Measurements from ENCODE around the gene MLLT10.

MLLT10 gene

GRCh38 chr10:21505711-21506278 is 28.2 kb upstream of the MLLT10 start:
- no peak overlapping the region for H3K27ac ChIP-seq (ENCODE audit: low read length)
- H3K4me1 ChIP-seq (ENCODE audit: insufficient read depth, low read length): peaks cover 50% of the 10 kb centered on the region
- H3K27me3 ChIP-seq (ENCODE audit: insufficient read depth, low read length): peaks cover 42% of the 10 kb centered on the region
- no peaks in the 10 kb centered on the region for H3K9me3 ChIP-seq (ENCODE audit: insufficient read depth, low read depth, low read length)
- H3K4me3 ChIP-seq (ENCODE audit: low read length): peak overlapping the region; percentile 67; the same call in 1 of the 2 replicates
- no peaks in the 10 kb centered on the region for H3K36me3 ChIP-seq (ENCODE audit: insufficient read depth, low read depth, low read length)
- peak overlapping the region; percentile 14; the same call in 1 of the 2 replicates for H3K9ac ChIP-seq (ENCODE audit: low read depth, low read length)

- H3K9ac ChIP-seq (ENCODE audit: low read depth, low read length): peak overlapping the region; percentile 14; the same call in 1 of the 2 replicates
- no peak overlapping the region for H3K27ac ChIP-seq (ENCODE audit: low read length)
- H3K36me3 ChIP-seq (ENCODE audit: insufficient read depth, low read depth, low read length): no peaks in the 10 kb centered on the region
- H3K4me1 ChIP-seq (ENCODE audit: insufficient read depth, low read length): peaks cover 50% of the 10 kb centered on the region
- H3K27me3 ChIP-seq (ENCODE audit: insufficient read depth, low read length): peaks cover 40% of the 10 kb centered on the region
- peak overlapping the region; percentile 67 for H3K4me3 ChIP-seq (ENCODE audit: low read length)
- no peaks in the 10 kb centered on the region for H3K9me3 ChIP-seq (ENCODE audit: insufficient read depth, low read depth, low read length)
These were observed 27.7 kb upstream of the MLLT10 start for GRCh38 chr10:21506351-21506750.

GRCh38 chr10:21507150-21507549 is 26.9 kb upstream of the MLLT10 start:
- H3K4me3 ChIP-seq (ENCODE audit: low read length): peak overlapping the region; percentile 67
- H3K9me3 ChIP-seq (ENCODE audit: insufficient read depth, low read depth, low read length): no peaks in the 10 kb centered on the region
- peak overlapping the region; percentile 72; the same call in 1 of the 2 replicates for H3K9ac ChIP-seq (ENCODE audit: low read depth, low read length)
- H3K4me1 ChIP-seq (ENCODE audit: insufficient read depth, low read length): peaks cover 50% of the 10 kb centered on the region
- H3K36me3 ChIP-seq (ENCODE audit: insufficient read depth, low read depth, low read length): no peaks in the 10 kb centered on the region
- H3K27ac ChIP-seq (ENCODE audit: low read length): no peak overlapping the region
- H3K27me3 ChIP-seq (ENCODE audit: insufficient read depth, low read length): peaks cover 39% of the 10 kb centered on the region

GRCh38 chr10:21508706-21509331 is 25.2 kb upstream of the MLLT10 start:
- H3K4me3 ChIP-seq (ENCODE audit: low read length): peak overlapping the region; percentile 67
- H3K27ac ChIP-seq (ENCODE audit: low read length): peak overlapping the region; percentile 64
- H3K36me3 ChIP-seq (ENCODE audit: insufficient read depth, low read depth, low read length): no peaks in the 10 kb centered on the region
- H3K4me1 ChIP-seq (ENCODE audit: insufficient read depth, low read length): peaks cover 58% of the 10 kb centered on the region
- no peaks in the 10 kb centered on the region for H3K9me3 ChIP-seq (ENCODE audit: insufficient read depth, low read depth, low read length)
- peak overlapping the region; percentile 72 for H3K9ac ChIP-seq (ENCODE audit: low read depth, low read length)
- H3K27me3 ChIP-seq (ENCODE audit: insufficient read depth, low read length): peaks cover 31% of the 10 kb centered on the region

GRCh38 chr10:21509341-21510240 is 24.4 kb upstream of the MLLT10 start:
- peak overlapping the region; percentile 64 for H3K27ac ChIP-seq (ENCODE audit: low read length)
- H3K4me1 ChIP-seq (ENCODE audit: insufficient read depth, low read length): peaks cover 63% of the 10 kb centered on the region
- no peaks in the 10 kb centered on the region for H3K9me3 ChIP-seq (ENCODE audit: insufficient read depth, low read depth, low read length)
- peak overlapping the region; percentile 72; the same call in 1 of the 2 replicates for H3K9ac ChIP-seq (ENCODE audit: low read depth, low read length)
- peak overlapping the region; percentile 67 for H3K4me3 ChIP-seq (ENCODE audit: low read length)
- no peaks in the 10 kb centered on the region for H3K36me3 ChIP-seq (ENCODE audit: insufficient read depth, low read depth, low read length)
- H3K27me3 ChIP-seq (ENCODE audit: insufficient read depth, low read length): peaks cover 36% of the 10 kb centered on the region

GRCh38 chr10:21510241-21511094 is 23.6 kb upstream of the MLLT10 start:
- peaks cover 38% of the 10 kb centered on the region for H3K27me3 ChIP-seq (ENCODE audit: insufficient read depth, low read length)
- peak overlapping the region; percentile 72 for H3K9ac ChIP-seq (ENCODE audit: low read depth, low read length)
- H3K27ac ChIP-seq (ENCODE audit: low read length): peak overlapping the region; percentile 64
- H3K9me3 ChIP-seq (ENCODE audit: insufficient read depth, low read depth, low read length): no peaks in the 10 kb centered on the region
- H3K36me3 ChIP-seq (ENCODE audit: insufficient read depth, low read depth, low read length): no peaks in the 10 kb centered on the region
- H3K4me1 ChIP-seq (ENCODE audit: insufficient read depth, low read length): peaks cover 68% of the 10 kb centered on the region
- peak overlapping the region; percentile 67 for H3K4me3 ChIP-seq (ENCODE audit: low read length)

- peak overlapping the region; percentile 9 for H3K27ac ChIP-seq (ENCODE audit: low read length)
- peaks cover 36% of the 10 kb centered on the region for H3K27me3 ChIP-seq (ENCODE audit: insufficient read depth, low read length)
- H3K4me3 ChIP-seq (ENCODE audit: low read length): peak overlapping the region; percentile 67
- H3K4me1 ChIP-seq (ENCODE audit: insufficient read depth, low read length): peaks cover 65% of the 10 kb centered on the region
- peak overlapping the region; percentile 72 for H3K9ac ChIP-seq (ENCODE audit: low read depth, low read length)
- no peaks in the 10 kb centered on the region for H3K9me3 ChIP-seq (ENCODE audit: insufficient read depth, low read depth, low read length)
- no peaks in the 10 kb centered on the region for H3K36me3 ChIP-seq (ENCODE audit: insufficient read depth, low read depth, low read length)
These were observed 22.9 kb upstream of the MLLT10 start for GRCh38 chr10:21511095-21511570.

- Histone ChIP-seq H3K36me3 (ENCODE audit: insufficient read depth, low read depth, low read length) (no peaks in the 10 kb centered on the region), H3K4me3 (ENCODE audit: low read length) (peak overlapping the region; percentile 67), H3K9ac (ENCODE audit: low read depth, low read length) (peak overlapping the region; percentile 72), H3K9me3 (ENCODE audit: insufficient read depth, low read depth, low read length) (no peaks in the 10 kb centered on the region), H3K27me3 (ENCODE audit: insufficient read depth, low read length) (peaks cover 27% of the 10 kb centered on the region; the same call in 1 of the 2 replicates), H3K4me1 (ENCODE audit: insufficient read depth, low read length) (peaks cover 58% of the 10 kb centered on the region), H3K27ac (ENCODE audit: low read length) (no peak overlapping the region)
These were observed 22.0 kb upstream of the MLLT10 start for GRCh38 chr10:21511946-21512572.

GRCh38 chr10:21512573-21513404 is 21.2 kb upstream of the MLLT10 start:
- Histone ChIP-seq H3K27me3 (ENCODE audit: insufficient read depth, low read length) (peaks cover 24% of the 10 kb centered on the region; the same call in 1 of the 2 replicates), H3K4me3 (ENCODE audit: low read length) (peak overlapping the region; percentile 67)

GRCh38 chr10:21513405-21513788 is 20.6 kb upstream of the MLLT10 start:
- Histone ChIP-seq H3K4me1 (ENCODE audit: insufficient read depth, low read length) (peaks cover 47% of the 10 kb centered on the region), H3K4me3 (ENCODE audit: low read length) (peak overlapping the region; percentile 67), H3K27ac (ENCODE audit: low read length) (no peak overlapping the region), H3K36me3 (ENCODE audit: insufficient read depth, low read depth, low read length) (no peaks in the 10 kb centered on the region), H3K27me3 (ENCODE audit: insufficient read depth, low read length) (peaks cover 28% of the 10 kb centered on the region; the same call in 1 of the 2 replicates), H3K9ac (ENCODE audit: low read depth, low read length) (peak overlapping the region; percentile 72; the same call in 1 of the 2 replicates), H3K9me3 (ENCODE audit: insufficient read depth, low read depth, low read length) (no peaks in the 10 kb centered on the region)

More at GRCh38 chr10:21512573-21513404, 21.2 kb upstream of the MLLT10 start:
- Histone ChIP-seq H3K4me1 (ENCODE audit: insufficient read depth, low read length) (peaks cover 51% of the 10 kb centered on the region), H3K36me3 (ENCODE audit: insufficient read depth, low read depth, low read length) (no peaks in the 10 kb centered on the region), H3K9ac (ENCODE audit: low read depth, low read length) (peak overlapping the region; percentile 72; the same call in 1 of the 2 replicates), H3K9me3 (ENCODE audit: insufficient read depth, low read depth, low read length) (no peaks in the 10 kb centered on the region), H3K27ac (ENCODE audit: low read length) (no peak overlapping the region)

Measured in iPS-20b (cell line).